Measurements from ENCODE around the gene NATD1. TPM values are rescaled to one million over a fixed set of nuclear protein-coding genes. Genes with fewer than 3 reads are reported as not detected.

Gene NATD1
- total and polyA plus RNA-seq, 2 of the 8 experiments (the other 6 are each of a cell fraction or from before 2014, with no cell fraction given), result 5.4 to 8.4 TPM

GRCh38 chr17:21275047-21275578, 21.9 kb upstream of the NATD1 start:
- 0 out of 2 replicates have a peak overlapping the region, but pooled peaks have one; percentile 66 for H2BK5ac ChIP-seq (ENCODE audit: low read depth, low read length)
- no peak overlapping the region for H3K4ac ChIP-seq (replicated peaks; ENCODE audit: insufficient read length, low read depth, low read length)
- H3K27me3 ChIP-seq (replicated peaks in 1 of 4; ENCODE audit: control insufficient read depth in 3 of 4, extremely low read depth in 1 of 4, insufficient read depth in 3 of 4, low read length in 3 of 4), result peaks cover 3 to 27% (median 15%) of the 10 kb centered on the region in 4 experiments
- DNase-seq (ENCODE audit: low read depth in 1 of 2, low spot score in 2 of 2) (no peak), FAIRE-seq (no peak)
- no peak overlapping the region for H3K14ac ChIP-seq (ENCODE audit: insufficient read length)
- H3K23me2 ChIP-seq (ENCODE audit: low read depth, low read length), result peaks cover 7% of the 10 kb centered on the region; the same call in 1 of the 2 replicates
- no peak overlapping the region for H2AFZ ChIP-seq (ENCODE audit: low read length)
- H2AK5ac ChIP-seq (ENCODE audit: low read depth, low read length), result no peak overlapping the region
- no peaks in the 10 kb centered on the region for H4K20me1 ChIP-seq (replicated peaks in 1 of 2; ENCODE audit: control insufficient read depth in 1 of 2, insufficient read depth in 2 of 2, low read length in 2 of 2)
- no peak overlapping the region for H3K23ac ChIP-seq (ENCODE audit: insufficient read length)
- H3K27ac ChIP-seq (ENCODE audit: low read depth, low read length), result no peak overlapping the region
- no peaks in the 10 kb centered on the region for H3K79me2 ChIP-seq (ENCODE audit: control insufficient read depth in 1 of 2, insufficient read depth in 2 of 2, low read length in 2 of 2)
- ChIA-PET POLR2A (ENCODE audit: partially characterized antibody) (interaction anchor here (0.8 to 1.6 kb wide), 6 partner anchors 9 to 232 kb away, joined by 3 to 6 read pairs (median 4); partner anchors contain the start of gene USP22), CTCF (ENCODE audit: partially characterized antibody) (interaction anchor here (0.7 to 3.0 kb wide), 7 partner anchors 13 to 237 kb away, joined by 3 to 11 read pairs (median 5); no protein-coding TSS in a partner anchor)
- H4K5ac ChIP-seq (ENCODE audit: insufficient read length, low read depth, low read length), result no peak overlapping the region
- H2BK20ac ChIP-seq (ENCODE audit: low read length), result no peak overlapping the region
- WGBS, 2 experiments (ENCODE audit: extremely low coverage in 1 of 2, insufficient coverage in 1 of 2, insufficient read length in 1 of 2, insufficient replicate concordance in 2 of 2, low coverage in 1 of 2, low lambda C conversion rate in 2 of 2, missing lambda C conversion rate in 1 of 2), result 44% methylated on average over 19 of the region's 20 CpGs; no CpG with 5 or more reads in 1 of the 2 experiments
- peak overlapping the region; percentile 85 for H4K91ac ChIP-seq (replicated peaks; ENCODE audit: insufficient read length, low read length)
- peak overlapping the region; percentile 42; the same call in 1 of the 2 replicates for H4K8ac ChIP-seq (ENCODE audit: extremely low read depth, insufficient read depth, low read length)
- H2BK120ac ChIP-seq (replicated peaks; ENCODE audit: low read depth, low read length), result no peak overlapping the region
- peak overlapping the region; percentile 66 to 77 for H3K4me2 ChIP-seq (ENCODE audit: insufficient read depth in 1 of 2, low read depth in 2 of 2, low read length in 2 of 2)
- H3K79me1 ChIP-seq (ENCODE audit: low read depth, low read length), result no peaks in the 10 kb centered on the region; the same call in 1 of the 2 replicates
- H3K4me3 ChIP-seq (ENCODE audit: extremely low read depth in 1 of 4, insufficient read depth in 2 of 4, low read depth in 3 of 4, low read length in 4 of 4), result peak overlapping the region; percentile 33 to 68 (median 44)
- peak overlapping the region; percentile 83; the same call in 1 of the 2 replicates for H3K18ac ChIP-seq (ENCODE audit: extremely low read depth, low read length)
- peak overlapping the region; percentile 28 for H3K56ac ChIP-seq (replicated peaks; ENCODE audit: insufficient read length, low read depth, low read length)
- no peaks in the 10 kb centered on the region for H3K9me3 ChIP-seq (ENCODE audit: insufficient read depth in 2 of 2, low read depth in 1 of 2, low read length in 1 of 2)
- H2BK12ac ChIP-seq (ENCODE audit: low read depth, low read length), result no peak overlapping the region
- peak overlapping the region in 2 of 4 experiments; percentile 14 to 40; a peak in 3 of 7 replicates for H3K9ac ChIP-seq (replicated peaks in 1 of 4; ENCODE audit: extremely low read depth in 1 of 4, low read depth in 3 of 4, low read length in 3 of 4)
- peaks cover 0 to 4% (median 0%) of the 10 kb centered on the region in 4 experiments; a peak in 3 of 7 replicates for H3K4me1 ChIP-seq (replicated peaks in 1 of 4; ENCODE audit: control insufficient read depth in 3 of 4, insufficient read depth in 4 of 4, low read length in 3 of 4)
- no peaks in the 10 kb centered on the region for H3K36me3 ChIP-seq (ENCODE audit: control insufficient read depth in 2 of 4, insufficient read depth in 4 of 4, low read length in 3 of 4)
- H2BK15ac ChIP-seq (ENCODE audit: low read length), result no peak overlapping the region
